Measurements from ENCODE around the gene LCLAT1.

GRCh38 chr2:30492185-30492584 lies 45.1 kb downstream of the LCLAT1 start:
- no peak for TF ChIP-seq POLR2A (IDR thresholded peaks at IDR 0.05)
- TF ChIP-seq, protein P1, sequence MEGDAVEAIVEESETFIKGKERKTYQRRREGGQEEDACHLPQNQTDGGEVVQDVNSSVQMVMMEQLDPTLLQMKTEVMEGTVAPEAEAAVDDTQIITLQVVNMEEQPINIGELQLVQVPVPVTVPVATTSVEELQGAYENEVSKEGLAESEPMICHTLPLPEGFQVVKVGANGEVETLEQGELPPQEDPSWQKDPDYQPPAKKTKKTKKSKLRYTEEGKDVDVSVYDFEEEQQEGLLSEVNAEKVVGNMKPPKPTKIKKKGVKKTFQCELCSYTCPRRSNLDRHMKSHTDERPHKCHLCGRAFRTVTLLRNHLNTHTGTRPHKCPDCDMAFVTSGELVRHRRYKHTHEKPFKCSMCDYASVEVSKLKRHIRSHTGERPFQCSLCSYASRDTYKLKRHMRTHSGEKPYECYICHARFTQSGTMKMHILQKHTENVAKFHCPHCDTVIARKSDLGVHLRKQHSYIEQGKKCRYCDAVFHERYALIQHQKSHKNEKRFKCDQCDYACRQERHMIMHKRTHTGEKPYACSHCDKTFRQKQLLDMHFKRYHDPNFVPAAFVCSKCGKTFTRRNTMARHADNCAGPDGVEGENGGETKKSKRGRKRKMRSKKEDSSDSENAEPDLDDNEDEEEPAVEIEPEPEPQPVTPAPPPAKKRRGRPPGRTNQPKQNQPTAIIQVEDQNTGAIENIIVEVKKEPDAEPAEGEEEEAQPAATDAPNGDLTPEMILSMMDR (IDR thresholded peaks at IDR 0.05) = no peak

All from adrenal gland (tissue), 5 donors.